Stimulated activated CD4-positive, alpha-beta T cell treated with anti-CD3 and anti-CD28 coated beads, Interleukin-12 subunit alpha, Interleukin-12 subunit beta, amount 100 ng/mL, for 24 hours (primary cell): ENCODE results near the gene PGM3.
"Not testable (repeated sequence)": the region's sequence is repeated elsewhere in the genome, so short reads cannot be mapped to it uniquely, and the experiment has no call there.

Experiments
- DNase-seq, 2 experiments: peaks; one replicate each; pipeline ENCODE4 v3.0.0-alpha.2; 2020; ENCODE audit warnings: low read depth in 2 of 2

The PGM3 gene

GRCh38 chr6:83192871-83193746 lies at the start of gene PGM3, which contains the start of gene RWDD2A:
Gene PGM3, minus strand, starts transcription at chr6:83193265. Its CDS starts 2,253 bp downstream, at chr6:83191012.
Gene RWDD2A, plus strand, starts transcription at chr6:83193357. Its CDS starts 1,095 bp downstream, at chr6:83194452.
- DNase-seq, result peak; percentile 72 to 81

GRCh38 chr6:83231146-83231545 lies 38.1 kb upstream of the PGM3 start:
- no peak for DNase-seq

GRCh38 chr6:83226517-83226916 lies 33.5 kb upstream of the PGM3 start:
- no peak for DNase-seq

- DNase-seq, result no peak
These were observed 28.9 kb upstream of the PGM3 start for GRCh38 chr6:83221889-83222479.

- no peak for DNase-seq
These were observed 28.2 kb upstream of the PGM3 start for GRCh38 chr6:83221276-83221675.

GRCh38 chr6:83220121-83220520 lies 27.1 kb upstream of the PGM3 start:
- no peak for DNase-seq

GRCh38 chr6:83218646-83219045 lies 25.6 kb upstream of the PGM3 start:
- no peak for DNase-seq

- DNase-seq, result no peak
These were observed 23.7 kb upstream of the PGM3 start for GRCh38 chr6:83216806-83217205.

- peak in 1 of 2 experiments; percentile 37 for DNase-seq
These were observed 22.3 kb upstream of the PGM3 start for GRCh38 chr6:83215131-83216047.

GRCh38 chr6:83202031-83202430 lies 9.0 kb upstream of the PGM3 start:
- no peak for DNase-seq

GRCh38 chr6:83199863-83200225 lies 6.8 kb upstream of the PGM3 start:
- no peak for DNase-seq

- no peak for DNase-seq
These were observed 6.3 kb upstream of the PGM3 start for GRCh38 chr6:83199173-83199862.

GRCh38 chr6:83198486-83199172 lies 5.6 kb upstream of the PGM3 start:
- no peak for DNase-seq

GRCh38 chr6:83193747-83194566 lies 892 bp upstream of the PGM3 start:
- peak in 1 of 2 experiments; percentile 12 for DNase-seq

GRCh38 chr6:83192456-83192855 lies 609 bp downstream of the PGM3 start:
- DNase-seq, result no peak

- not testable (repeated sequence) for DNase-seq
These were observed 1.1 kb downstream of the PGM3 start for GRCh38 chr6:83191974-83192373.

- DNase-seq, result no peak
These were observed 2.4 kb downstream of the PGM3 start for GRCh38 chr6:83190626-83191025.

GRCh38 chr6:83188501-83188900 lies 4.6 kb downstream of the PGM3 start:
- no peak for DNase-seq

- no peak for DNase-seq
These were observed 8.0 kb downstream of the PGM3 start for GRCh38 chr6:83185096-83185495.
